ENCODE data around the gene TMEM141. TPM values are rescaled to one million over a fixed set of nuclear protein-coding genes. Genes with fewer than 3 reads are reported as not detected.

The TMEM141 gene
- polyA plus RNA-seq, 1 donor from 2014 or later, result 30.1 TPM

- no peak overlapping the region for H3K4me2 ChIP-seq (ENCODE audit: low read length)
- no peaks in the 10 kb centered on the region for H3K9me3 ChIP-seq (ENCODE audit: low read length)
- H3K79me2 ChIP-seq (replicated peaks; ENCODE audit: insufficient read depth, low read length), result no peaks in the 10 kb centered on the region
- no peaks in the 10 kb centered on the region for H4K20me1 ChIP-seq (ENCODE audit: insufficient read depth)
- no peak overlapping the region for H3K27ac ChIP-seq (ENCODE audit: low read length)
- H3F3A ChIP-seq (ENCODE audit: insufficient read depth, low read length, poor library complexity, severe bottlenecking), result no peaks in the 10 kb centered on the region
- H3K4me3 ChIP-seq (ENCODE audit: low read length), result no peak overlapping the region
- no peak for TF ChIP-seq CTCF (IDR thresholded peaks at IDR 0.05; ENCODE audit: poor library complexity, severe bottlenecking)
- TF ChIP-seq REST (IDR thresholded peaks at IDR 0.05; ENCODE audit: borderline replicate concordance), result no peak
- TF ChIP-seq POLR2AphosphoS5 (IDR thresholded peaks at IDR 0.05), result no peak
- H3K9ac ChIP-seq (ENCODE audit: low read length), result no peak overlapping the region
- H2AFZ ChIP-seq (ENCODE audit: low read depth, low read length), result no peak overlapping the region
- no peaks in the 10 kb centered on the region for H3K36me3 ChIP-seq (ENCODE audit: insufficient read depth, low read length)
- no peaks in the 10 kb centered on the region for H3K27me3 ChIP-seq (ENCODE audit: insufficient read depth, low read depth, low read length)
- no peaks in the 10 kb centered on the region for H3K9me2 ChIP-seq (ENCODE audit: insufficient read depth, low read length)
These were observed 31.5 kb upstream of the TMEM141 start for GRCh38 chr9:136759436-136760325.

- no peaks in the 10 kb centered on the region for H3K9me2 ChIP-seq (ENCODE audit: insufficient read depth, low read length)
- TF ChIP-seq EP300 (conservative IDR thresholded peaks at IDR 0.05; ENCODE audit: poor library complexity, severe bottlenecking) (no peak), REST (IDR thresholded peaks at IDR 0.05; ENCODE audit: borderline replicate concordance) (no peak), TAF1 (IDR thresholded peaks at IDR 0.05; ENCODE audit: low read depth) (no peak), SMC3 (conservative IDR thresholded peaks at IDR 0.05; ENCODE audit: poor library complexity) (no peak), MXI1 (conservative IDR thresholded peaks at IDR 0.05; ENCODE audit: poor library complexity, severe bottlenecking) (no peak), RAD21 (conservative IDR thresholded peaks at IDR 0.05) (no peak), CTCF (IDR thresholded peaks at IDR 0.05; ENCODE audit: poor library complexity, severe bottlenecking) (no peak)
- no peak overlapping the region for H2AFZ ChIP-seq (ENCODE audit: low read depth, low read length)
- no peaks in the 10 kb centered on the region for H4K20me1 ChIP-seq (ENCODE audit: insufficient read depth)
- H3K9me3 ChIP-seq (ENCODE audit: low read length), result no peaks in the 10 kb centered on the region
- no peaks in the 10 kb centered on the region for H3K27me3 ChIP-seq (ENCODE audit: insufficient read depth, low read depth, low read length)
- no peak overlapping the region for H3K9ac ChIP-seq (ENCODE audit: low read length)
- H3K79me2 ChIP-seq (replicated peaks; ENCODE audit: insufficient read depth, low read length), result no peaks in the 10 kb centered on the region
- no peaks in the 10 kb centered on the region for H3F3A ChIP-seq (ENCODE audit: insufficient read depth, low read length, poor library complexity, severe bottlenecking)
- H3K4me2 ChIP-seq (ENCODE audit: low read length), result no peak overlapping the region
- H3K4me3 ChIP-seq (ENCODE audit: low read length), result no peak overlapping the region
- H3K27ac ChIP-seq (ENCODE audit: low read length), result no peak overlapping the region
- H3K36me3 ChIP-seq (ENCODE audit: insufficient read depth, low read length), result no peaks in the 10 kb centered on the region
These were observed 30.7 kb upstream of the TMEM141 start for GRCh38 chr9:136760424-136760823.
